Measurements from ENCODE around the gene ADSS2.

- TF ChIP-seq TRIM28 (IDR thresholded peaks at IDR 0.05; ENCODE audit: borderline replicate concordance, low read length) (no peak), ZNF133 (tag by site-specific recombination; IDR thresholded peaks at IDR 0.05) (no peak), ZBTB1 (tag by site-specific recombination; IDR thresholded peaks at IDR 0.05) (no peak), HIC1 (tag by site-specific recombination; IDR thresholded peaks at IDR 0.05) (no peak), ZNF112 (tag by site-specific recombination; IDR thresholded peaks at IDR 0.05) (no peak), CTCF (tag by site-specific recombination; IDR thresholded peaks at IDR 0.05) (no peak)
Measured at GRCh38 chr1:244383278-244383884, 68.3 kb downstream of the ADSS2 start.
